NCI-H1436 (cell line): ENCODE data around the gene YY1.
A peak's percentile ranks its signal among the peaks of the same experiment; 100 is the strongest.
"Not testable (repeated sequence)": the region's sequence is repeated elsewhere in the genome, so short reads cannot be mapped to it uniquely, and the experiment has no call there.

ENCODE experiments used
- DNase-seq: peaks from one replicate; lab custom pipeline; 2025; lab: John Stamatoyannopoulos, UW

YY1 gene

DNA sequence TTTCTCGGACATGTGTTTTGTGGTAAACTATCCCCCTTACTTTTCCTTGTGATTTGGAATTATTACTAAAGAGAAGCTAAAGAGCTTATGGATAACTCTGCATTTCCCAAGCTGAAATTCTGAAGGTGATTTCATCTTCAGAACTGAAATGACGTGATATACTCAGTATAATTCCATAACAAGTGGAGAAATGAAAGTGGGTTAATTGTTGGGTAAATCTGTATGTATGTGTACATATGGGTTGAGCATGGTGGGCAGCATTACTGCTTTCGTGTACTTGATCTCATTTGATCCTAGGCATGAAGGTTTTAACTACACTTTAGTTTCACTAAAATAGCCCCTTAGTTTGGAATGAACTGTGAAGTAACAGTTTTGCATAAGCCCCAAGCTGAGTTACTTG lies 4.1 kb downstream of the YY1 start:
- DNase-seq = no peak

DNA sequence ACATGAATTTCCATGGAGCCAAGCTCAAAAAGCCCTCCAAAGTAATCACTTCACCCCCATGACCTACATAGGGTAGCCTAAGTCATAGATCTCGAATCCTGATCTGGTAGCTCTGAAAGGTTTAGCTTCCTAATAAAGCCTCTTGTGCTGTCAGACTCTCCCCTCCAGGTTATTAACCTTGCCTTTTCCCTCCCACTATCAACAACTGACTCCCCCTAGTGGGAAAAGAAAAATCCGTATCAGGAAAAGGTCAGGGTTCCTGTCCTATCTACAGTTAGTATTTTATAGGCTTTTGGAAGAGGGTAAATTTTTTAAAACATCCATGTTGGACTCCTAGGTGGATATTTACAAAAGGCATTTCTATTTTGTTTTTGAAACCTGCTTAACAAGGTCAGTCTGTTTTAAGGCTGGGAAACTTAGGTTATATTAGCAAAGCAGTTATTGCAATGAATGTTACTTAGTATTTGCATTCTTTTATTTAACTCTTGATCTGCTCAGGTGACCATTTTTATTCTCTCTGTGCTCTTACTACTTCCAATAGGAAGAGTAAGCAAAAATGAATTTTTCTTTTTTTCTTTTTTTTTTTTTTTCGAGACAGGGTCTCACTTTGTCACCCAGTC lies 8.0 kb downstream of the YY1 start:
- peak; percentile 57 for DNase-seq

DNA sequence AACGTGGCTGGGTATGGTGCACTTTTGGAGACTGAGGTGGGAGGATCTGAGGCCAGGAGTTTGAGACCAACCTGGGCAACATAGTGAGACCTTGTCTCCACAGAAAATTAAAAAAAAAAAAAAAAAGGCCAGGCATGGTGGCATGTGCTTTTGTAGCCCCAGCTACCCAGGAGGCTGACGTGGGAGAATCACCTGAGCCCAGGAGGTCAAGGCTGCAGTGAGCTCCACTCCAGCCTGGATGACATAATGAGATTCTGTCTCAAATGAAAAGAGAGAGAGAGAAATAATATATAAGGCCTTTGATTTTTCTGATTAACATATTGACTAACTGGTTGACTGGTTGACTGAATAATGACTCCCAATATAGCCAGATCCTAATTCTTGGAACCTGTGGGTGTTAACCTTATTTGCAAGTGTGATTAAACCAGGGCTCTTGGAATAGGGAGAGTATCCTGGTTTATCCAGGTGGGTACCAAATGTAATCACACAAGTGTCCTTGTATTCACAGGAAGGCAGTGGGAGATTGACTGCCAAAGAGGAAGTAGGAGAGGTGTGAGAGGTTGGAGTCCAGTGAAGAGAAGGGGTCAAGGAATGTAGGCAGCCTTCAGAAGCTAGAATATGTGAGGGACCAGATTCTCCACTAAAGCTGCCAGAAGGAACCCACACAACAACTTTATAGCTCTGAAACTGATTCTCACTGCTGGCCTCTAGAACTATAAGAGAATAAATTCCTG lies 12.0 kb downstream of the YY1 start:
- no peak for DNase-seq

DNA sequence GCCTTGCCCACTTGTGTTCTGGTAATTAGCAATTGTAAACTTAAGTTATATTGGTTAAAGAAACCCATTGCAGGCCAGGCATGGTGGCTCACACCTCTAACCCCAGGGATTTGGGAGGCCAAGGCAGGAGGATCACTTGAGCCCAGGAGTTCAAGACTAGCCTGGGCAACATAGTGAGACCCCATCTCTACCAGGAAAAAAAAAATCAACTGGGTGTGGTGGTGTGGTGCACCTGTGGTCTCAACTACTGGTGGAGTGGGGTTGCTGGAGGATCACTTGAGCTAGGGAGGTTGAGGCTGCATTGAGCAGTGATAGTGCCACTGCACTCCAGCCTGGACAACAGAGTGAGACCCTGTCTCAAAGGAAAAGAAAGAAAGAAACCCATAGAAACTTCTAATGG lies 13.7 kb downstream of the YY1 start:
- no peak for DNase-seq

DNA sequence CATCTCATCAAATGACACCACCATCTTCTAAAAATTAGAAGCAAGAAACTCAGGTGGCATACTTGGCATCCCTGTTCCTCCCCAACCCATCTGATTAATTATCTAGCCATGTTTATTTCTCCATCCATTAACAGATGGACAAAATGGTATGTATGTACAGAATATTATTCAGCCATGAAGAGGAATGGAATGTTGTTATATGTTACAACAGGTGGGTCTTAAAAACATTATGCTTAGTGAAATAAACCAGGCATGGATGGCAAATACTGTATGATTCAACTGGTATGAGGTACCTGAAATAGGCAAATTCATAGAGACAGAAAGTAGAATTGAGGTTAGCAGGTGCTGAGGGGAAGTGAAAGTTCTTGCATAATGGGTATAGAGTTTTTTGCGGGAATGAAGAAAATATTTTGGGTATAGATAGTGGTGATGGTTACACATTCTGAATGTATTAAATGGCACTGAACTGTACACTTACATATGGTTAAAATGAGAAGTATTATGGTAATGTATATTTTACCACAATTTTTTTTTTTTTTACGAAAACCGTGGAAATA lies 17.5 kb downstream of the YY1 start:
- DNase-seq = no peak

DNA sequence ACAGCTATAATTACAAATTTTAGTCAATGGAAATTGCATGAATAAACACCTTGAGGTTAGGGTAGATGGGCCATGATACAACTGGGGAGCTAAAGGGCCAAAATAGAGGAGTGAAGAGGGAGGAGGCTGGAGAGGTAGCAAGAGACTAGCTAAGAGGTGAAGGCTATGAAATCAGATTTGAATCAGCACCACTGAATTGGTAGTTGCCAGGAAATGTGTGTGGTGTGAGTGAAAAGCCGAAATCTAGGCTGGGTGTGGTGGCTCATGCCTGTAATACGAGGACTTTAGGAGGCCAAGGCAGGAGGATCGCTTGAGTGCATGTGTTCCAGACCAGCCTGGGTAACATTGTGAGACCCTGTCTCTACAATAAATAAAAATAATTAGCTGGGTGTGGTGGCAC lies 22.7 kb downstream of the YY1 start:
- DNase-seq = no peak

DNA sequence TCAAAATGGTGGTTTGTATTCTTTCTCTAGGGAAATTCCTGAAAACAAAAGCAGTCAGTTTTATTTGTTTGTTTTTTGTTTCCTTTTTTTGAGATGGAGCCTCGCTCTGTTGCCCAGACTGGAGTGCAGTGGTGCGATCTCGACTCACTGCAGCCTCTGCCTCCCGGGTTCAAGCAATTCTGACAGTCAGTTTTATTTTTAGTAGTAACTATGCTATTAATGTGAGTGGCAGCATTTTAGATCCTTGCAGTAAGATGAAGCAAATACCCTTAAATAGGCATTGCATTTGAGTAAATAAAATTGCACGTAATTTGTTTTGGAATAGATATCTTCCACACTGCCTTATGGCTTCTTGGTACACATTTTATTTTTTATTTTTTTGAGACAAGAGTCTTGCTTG lies 23.6 kb downstream of the YY1 start:
- no peak for DNase-seq

DNA sequence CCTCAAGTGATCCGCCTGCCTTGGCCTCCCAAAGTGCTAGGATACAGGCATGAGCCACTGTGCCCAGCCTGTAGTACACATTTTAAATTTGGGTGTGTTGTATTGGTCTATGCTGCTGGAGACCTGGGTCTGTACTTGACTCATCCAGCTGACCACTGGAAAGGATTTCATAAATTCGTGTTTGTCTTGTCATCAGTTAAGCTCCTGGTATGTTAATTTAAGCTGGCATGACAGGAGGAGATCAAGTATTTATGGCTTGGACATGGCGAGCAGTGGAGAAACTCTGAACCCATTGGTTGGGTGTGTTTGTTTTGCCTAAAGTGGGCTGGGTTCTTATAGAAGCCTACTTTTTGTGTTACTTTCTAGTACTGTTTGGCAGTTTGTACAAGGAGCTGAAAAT lies 24.2 kb downstream of the YY1 start:
- DNase-seq = no peak

DNA sequence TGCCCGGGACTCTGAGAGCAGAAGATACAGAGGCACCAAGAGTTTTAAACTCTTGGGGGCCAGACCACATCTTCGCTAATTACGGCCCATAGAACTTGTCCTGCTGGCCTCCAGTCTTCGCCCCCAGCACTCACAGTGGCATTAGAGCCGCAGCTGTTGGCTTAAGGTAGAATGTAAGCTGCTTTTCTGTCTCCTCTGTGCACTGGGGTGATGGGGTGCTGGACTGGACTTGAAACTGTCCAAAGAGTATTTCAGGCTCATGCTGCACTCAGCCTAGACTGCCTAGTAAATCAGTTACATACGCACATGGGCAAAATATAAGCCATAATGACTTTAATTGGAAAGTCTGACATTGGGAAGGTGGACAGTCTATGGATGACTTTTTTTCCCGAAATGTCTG lies 29.0 kb downstream of the YY1 start:
- DNase-seq = no peak

DNA sequence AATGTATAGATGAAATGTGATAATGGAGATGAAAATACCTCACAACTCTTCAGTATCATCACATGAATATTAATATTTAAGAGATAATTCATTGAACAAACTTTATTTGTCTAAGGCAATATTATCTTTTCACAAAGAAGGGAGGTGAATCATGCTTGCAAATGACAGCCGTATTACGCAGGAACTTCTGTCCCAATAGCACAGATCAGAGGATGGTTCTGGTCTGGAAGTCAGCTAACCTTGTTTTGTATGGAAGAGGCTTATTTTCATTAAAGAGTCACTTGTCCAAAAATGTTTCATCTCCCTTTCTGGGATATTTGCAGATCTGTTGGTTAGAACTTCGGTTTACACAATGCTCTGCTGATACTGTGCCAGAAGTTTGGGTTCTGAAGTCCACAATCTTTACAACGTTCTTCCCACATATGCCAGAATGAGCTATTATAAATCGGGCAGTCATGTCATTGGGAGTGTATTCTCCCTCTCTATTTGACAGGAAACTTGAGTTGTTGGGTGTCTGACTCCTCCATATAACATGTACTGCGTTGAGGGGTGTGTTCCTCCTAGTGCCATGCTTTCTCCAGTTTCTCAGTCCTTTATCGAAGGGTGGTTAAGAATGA lies 29.8 kb downstream of the YY1 start:
- DNase-seq = no peak

DNA sequence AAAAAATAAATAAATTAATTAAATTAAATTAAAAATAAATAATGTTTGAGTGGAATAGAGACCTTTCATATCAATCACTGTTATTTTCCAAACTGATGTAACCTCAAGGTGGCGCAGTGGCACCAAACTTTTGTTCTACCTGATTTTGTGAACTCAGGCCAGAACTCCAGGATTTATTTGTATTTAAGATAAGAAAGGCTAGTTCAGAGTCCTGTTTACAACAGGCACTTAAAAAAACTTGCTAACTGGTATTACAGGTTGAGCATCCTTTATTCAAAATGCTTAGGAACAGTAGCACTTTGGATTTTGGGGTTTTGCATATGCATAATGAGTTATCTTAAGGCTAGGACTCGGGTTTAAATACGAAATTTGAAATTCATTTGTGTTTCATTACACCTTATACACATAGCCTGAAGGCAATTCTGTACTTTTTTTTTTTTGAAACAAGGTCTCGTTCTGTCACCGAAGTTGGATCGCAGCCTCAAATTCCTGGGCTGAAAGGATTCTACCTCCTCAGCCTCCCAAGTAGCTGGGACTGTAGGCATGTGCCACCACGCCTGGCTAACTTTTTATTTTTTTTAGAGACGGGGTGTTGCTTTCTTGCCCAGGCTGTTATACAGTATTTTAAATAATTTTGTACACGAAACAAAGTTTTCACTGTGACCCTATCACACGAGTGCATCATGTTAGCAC lies 32.4 kb downstream of the YY1 start:
- no peak for DNase-seq

DNA sequence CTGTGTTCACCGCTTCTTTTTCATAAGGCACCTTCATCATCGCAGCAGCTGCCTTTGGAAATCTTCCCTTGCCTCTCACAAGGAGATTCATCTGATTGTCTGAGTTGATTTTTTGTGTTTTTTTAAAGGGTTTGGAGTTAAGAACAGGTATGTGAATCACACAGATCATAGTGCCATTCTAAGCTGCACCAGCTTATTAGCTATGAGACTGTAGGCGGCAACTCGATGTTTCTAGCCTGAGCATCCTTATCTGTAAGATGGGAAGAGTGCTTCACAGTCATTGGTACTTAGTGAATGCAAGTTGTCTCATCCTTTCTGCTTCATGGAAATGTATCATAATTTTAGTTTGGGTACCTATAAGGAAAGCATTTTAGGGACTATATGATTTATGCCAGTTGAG lies 35.3 kb downstream of the YY1 start:
- no peak for DNase-seq

DNA sequence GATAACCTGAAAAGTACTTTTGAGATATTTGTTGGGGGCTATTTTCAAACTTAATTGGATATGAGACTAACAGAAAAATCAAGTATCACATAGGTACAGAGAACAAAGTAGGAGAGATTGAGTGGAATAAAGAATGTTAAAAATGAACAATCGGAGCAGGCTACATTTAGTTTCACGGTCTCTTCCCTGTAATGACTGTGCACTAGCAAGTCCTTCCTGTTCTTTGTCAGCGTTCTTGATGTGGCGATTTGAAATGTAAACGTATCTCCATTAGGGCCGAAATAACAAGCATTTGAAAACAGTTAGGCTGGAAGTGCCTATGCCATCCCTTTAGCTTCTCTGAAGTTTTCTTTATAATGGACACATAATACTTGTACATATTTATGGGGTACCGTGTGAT lies 36.3 kb downstream of the YY1 start:
- no peak for DNase-seq

DNA sequence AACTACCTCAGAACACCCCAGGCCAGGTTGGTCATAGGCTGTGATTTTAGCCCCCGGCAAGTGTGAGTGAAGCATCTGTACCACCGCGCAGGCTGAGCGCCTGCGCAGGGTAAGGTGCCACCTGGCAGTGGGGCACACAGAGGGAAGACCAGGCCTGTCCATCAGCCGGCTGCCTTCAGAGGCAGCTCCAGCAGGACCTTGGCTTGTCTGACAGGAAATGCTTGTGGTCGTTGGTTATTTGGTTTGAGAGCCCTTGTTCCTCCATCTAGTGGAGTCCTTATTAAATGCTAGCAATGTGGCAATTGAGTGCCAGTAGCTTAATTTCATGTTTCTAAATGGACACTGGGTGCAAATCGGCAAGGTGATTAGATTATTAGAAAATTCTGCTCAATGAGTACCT lies 39.8 kb downstream of the YY1 start:
- DNase-seq = no peak

DNA sequence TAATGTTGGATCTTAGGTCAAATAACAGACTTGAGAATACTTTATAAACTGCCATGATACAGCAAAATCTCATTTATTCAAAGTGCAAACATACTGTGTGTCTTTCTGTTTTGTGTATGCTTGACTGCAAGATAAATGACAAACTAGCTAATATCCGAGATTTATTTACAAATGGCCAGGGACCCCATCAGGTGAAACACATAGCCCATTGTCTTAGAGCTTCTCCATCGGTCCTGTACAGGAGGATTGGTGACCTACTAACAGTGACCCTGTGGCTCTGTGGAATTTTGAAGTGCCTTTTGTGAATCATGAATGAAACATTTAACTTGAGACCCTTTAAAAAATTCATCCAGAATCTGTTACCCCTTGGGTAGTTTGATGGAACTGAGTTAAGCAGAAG lies 40.2 kb downstream of the YY1 start:
- DNase-seq = no peak

DNA sequence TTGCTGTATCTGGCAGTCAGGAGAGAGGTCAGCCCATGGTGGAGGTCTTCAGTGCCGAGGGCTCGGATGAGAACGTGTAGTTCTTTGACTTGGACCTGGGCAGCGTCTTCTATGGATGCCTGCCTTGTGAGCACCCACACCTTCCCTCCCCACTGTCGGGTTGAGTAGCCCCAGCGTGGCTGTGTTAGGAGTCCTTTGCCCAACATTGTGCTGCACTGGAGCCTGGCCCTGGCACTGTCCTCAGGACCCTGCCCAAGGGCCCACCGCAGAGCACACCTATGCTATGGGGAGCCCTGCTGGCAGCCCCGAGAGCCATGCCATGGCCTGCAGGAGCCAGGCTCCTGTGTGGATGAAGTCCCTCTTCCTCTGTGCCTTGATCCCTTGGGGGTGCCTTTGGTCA lies 40.6 kb downstream of the YY1 start:
- no peak for DNase-seq

DNA sequence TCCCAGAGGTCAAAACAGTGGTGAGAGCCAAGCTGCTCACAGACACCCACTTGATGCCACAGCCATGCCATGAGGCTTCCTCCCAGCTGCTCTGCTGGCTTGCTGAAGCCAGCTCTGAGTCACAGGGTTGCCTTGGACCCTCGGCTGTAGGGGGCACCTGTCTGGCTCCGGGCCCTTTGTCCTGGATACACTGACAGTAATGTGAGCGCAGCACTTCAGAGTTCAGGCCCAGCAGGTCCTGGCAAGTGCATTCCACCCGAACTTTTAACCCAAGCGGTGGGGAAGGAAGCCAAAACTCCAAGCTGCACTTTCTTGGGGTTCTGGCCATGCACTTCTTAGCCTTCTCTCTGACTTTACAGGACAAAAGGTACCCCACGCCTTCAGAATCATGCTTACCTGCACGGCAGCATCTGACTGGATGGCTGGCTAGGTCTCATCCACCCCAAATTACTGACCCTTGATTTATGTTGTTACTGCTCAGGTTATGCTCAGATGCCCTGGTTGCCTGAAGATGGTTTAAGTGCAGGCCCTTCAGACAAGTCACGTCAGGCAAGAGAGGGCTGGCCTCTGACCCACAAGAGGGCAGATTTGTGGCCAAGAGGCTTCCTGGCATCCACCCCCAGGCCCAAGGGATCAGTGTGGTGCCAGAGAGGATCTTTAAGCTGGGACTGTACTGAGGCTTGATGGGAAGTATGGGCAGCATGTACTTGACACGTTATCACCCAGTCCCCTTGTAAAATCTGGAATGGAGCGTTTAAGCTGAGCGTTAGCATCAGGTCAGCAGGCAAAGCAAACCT lies 42.5 kb downstream of the YY1 start:
- no peak for DNase-seq

DNA sequence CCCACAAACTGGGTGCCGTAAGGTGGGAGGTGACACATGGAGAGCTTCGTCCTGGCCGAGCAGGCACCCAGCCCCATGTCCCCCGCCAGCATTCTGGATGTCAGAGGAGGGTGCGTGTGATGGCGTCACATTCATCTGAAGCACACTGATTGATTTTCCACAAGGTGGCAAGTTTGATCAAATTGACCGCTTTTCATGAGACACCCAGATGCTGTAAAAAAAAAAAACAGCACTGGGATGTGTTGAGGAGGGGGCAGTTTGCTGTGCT lies 43.1 kb downstream of the YY1 start:
- no peak for DNase-seq

DNA sequence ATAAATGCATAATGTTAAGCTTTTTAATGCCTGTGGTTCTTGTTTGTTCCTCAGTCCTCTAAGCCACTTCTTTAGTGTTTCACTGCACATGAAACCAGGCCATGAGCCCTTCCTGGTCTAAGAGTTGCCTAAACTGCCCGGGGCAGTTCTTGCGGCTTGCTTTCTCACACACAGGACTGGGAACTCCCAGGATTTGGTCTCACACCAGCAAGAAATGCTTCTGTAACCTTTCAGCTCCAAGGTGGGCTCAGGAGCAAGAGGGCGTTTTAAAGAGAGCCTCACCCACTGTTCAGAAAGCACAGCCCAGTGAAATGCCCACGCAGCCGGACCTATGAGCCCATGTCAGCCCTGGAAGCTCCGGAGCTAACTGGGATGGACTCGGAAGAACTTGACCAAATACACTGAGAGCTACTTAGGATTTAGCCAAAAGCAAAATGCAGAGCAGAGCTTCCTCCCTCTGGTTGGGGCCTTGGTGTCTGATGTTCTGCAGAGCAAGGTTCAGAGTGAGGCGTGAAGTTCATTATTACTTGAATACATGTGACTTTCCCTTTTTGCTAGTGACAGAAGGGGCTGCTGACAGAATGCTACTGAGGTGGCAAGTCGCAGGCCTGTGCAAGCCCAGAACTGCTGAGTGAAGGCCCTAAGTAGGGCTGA lies 43.9 kb downstream of the YY1 start:
- DNase-seq = no peak

DNA sequence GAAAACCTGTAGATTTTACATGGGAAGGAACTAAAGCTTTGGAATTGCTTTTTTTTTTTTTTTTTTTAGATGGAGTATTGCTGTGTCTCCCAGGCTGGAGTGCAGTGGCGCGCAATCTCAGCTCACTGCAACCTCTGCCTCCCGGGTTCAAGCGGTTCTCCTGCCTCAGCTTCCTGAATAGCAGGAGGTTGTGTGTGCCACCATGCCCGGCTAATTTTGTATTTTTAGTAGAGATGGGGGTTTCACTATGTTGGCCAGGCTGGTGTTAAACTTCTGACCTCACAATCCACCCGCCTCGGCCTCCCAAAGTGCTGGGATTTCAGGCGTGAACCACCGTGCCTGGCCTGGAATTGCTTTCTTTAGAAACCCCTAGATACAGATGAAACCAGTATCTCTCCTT lies 44.5 kb downstream of the YY1 start:
- not testable (repeated sequence) for DNase-seq

DNA sequence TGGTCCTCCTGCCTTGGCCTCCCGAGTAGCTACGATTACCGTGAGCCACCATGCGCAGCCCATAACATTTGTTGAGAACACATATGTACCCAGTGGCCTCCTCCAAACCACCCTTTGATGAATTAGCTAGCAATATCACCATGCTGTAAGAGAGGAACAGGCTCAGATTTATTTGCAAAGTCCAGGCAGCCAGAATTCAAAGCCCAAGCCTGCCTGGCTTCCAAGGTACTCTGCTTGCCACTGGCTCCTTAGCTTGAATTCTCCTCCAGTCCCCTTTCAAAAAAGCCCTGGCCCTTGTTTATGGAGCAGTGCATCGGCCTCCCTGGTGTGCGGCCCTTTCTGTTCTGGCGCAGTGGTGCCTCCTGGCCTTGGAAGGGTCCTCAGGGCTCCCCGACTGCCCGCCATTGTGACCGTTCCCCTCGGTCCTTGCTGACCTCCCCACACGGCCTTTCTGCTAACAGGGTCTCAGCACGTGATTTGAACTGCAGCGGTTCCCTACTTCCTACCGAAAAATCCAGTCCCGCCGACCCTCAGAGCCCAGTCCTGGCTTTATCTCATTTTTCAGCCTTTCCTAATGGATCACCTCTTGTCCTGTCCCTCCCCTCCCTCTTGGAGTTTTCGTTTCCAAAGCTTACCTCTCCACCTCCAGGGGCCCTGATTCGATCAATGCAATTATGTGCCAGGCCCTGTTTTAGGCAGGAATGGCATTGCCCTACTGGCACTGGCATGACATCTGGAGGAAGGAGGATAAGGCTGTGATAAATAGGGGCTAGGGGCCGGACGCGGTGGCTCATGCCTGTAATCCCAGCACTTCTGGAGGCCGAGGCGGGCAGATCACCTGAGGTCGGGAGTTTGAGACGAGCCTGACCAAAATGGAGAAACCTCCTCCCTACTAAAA lies 45.3 kb downstream of the YY1 start:
- no peak for DNase-seq
